ENCODE data around the gene SLC26A11.
"Not testable (repeated sequence)": the region's sequence is repeated elsewhere in the genome, so short reads cannot be mapped to it uniquely, and the experiment has no call there.

The SLC26A11 gene

DNA sequence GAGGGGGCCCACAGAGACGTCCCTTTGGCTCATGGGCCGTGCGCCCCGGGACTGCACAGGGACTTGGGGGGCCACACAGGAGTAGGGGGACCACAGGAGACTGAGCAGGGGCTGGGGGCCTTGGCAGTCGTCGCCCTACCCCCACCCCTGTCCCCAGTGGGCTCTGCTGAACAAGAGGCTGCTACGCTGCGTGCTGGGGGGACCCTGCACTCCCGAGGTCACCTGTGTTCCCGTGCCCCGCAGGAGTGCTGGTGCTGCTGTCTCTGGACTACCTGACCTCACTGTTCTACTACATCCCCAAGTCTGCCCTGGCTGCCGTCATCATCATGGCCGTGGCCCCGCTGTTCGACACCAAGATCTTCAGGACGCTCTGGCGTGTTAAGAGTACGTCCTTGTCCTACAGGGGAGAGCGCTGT is 26.0 kb downstream of the SLC26A11 start:
- FAIRE-seq, result no peak

DNA sequence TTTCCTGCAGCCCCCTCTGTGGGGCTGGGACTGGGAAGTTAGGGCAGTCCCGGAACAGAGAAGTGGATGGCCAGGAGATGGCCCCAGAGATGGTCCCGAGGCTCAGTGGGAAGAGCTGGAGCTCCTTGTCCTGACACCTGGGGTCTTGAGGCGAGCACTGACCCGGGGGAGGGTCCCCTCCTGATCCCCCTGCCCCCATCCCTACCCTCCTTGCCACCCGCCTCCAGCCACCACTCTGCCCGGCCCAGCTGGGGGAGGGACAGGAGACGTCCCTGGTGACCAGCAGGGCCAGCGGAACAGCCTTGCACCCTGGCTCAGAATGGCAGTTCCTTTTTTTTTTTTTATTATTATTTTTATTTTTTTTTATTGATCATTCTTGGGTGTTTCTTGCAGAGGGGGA is 26.5 kb downstream of the SLC26A11 start:
- no peak for FAIRE-seq

GRCh38 chr17:80247561-80247960 is 27.3 kb downstream of the SLC26A11 start:
- no peak for FAIRE-seq

GRCh38 chr17:80248001-80248893 is 28.0 kb downstream of the SLC26A11 start:
- no peak for FAIRE-seq

DNA sequence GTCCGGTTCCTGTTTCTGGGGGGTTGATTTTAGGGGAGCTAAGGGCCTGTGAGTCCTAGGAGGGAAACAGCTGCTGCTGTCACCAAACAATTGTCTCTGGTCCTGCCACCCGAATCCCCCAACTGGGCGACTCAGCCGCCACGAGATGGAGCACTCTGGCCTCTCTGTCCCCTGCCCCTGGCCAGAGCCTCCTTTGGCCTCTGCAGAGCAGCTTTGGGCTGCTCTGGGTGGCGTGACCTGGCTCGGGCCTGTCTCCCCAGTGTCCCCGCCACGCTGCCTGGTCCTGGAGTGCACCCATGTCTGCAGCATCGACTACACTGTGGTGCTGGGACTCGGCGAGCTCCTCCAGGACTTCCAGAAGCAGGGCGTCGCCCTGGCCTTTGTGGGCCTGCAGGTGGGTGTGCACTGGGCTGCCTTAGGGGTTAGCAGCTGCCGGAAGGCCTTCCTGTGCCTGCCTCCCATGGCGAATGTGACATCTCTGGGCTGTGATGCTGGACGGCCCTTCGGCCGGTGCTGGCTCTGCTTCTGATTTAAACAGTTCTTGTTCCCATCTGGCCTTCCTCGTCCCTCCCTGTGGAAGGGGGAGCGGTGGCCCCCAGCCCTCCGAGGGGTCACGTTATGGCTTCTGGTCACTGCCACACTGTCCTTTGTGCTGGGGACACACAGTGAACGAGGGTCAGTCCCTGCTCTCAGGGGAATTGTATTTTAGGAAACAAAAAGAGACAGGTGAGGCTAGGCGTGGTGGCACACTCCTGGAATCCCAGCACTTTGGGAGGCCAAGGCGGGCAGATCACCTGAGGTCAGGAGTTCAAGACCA is 28.9 kb downstream of the SLC26A11 start:
- no peak for FAIRE-seq

DNA sequence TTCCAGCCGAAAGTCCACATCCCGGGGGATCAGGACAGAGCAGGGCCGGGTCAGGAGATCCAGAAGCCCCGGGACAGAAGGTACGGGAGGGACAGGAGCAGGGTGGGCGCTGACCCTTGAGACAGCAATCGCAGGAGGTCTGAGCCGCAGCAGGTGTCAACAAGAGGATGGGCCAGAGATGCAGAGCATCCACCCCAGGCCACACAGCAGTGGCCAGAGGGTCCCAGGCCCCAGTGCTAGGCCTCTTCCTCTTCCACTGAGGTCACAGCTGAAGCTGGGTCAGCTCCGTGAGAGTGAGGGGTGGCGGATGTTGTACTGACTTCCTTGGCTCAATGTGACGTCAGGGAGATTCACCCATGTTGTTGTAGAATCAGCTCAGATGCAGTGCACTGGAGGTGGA is 31.7 kb downstream of the SLC26A11 start:
- no peak for FAIRE-seq

GRCh38 chr17:80252871-80253270 is 32.6 kb downstream of the SLC26A11 start:
- FAIRE-seq, result no peak

DNA sequence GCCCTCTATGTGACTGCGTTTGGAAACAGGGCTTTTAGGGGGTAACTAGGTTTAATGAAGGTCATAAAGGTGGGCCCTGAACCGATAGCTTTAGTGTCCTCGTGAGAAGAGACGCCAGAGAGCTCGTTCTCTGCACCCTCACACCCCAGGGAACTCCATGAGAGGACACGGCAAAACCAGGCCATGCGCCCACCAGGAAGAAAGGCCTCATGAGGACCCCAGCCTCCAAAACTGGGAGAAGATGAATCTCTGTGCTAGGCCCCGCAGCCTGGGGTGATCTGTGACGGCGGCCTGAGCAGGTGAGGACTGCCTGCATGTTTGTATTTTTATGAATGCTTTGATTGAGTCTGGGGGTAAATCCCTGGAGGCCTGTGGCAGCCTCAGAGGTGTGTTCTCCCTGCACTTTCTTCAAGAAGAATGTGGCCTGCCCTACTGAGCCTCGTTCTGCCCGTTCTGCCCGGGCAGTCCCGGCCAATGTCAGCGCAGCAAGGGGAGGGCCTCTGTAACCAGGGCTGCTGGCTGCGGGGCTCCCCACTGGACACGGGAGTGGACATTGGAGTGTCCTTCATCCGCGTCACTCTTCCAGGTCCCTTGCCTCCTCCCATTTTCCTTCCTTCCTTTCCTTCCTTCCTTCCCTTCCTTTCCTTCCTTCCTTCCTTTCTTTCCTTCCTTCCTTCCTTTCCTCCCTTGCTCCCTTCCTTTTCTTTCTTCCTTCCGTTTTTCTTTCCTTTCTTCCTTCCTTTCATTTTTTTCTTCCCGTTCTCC is 33.6 kb downstream of the SLC26A11 start:
- FAIRE-seq, result no peak

GRCh38 chr17:80254396-80255251 is 34.4 kb downstream of the SLC26A11 start:
- no peak for FAIRE-seq

DNA sequence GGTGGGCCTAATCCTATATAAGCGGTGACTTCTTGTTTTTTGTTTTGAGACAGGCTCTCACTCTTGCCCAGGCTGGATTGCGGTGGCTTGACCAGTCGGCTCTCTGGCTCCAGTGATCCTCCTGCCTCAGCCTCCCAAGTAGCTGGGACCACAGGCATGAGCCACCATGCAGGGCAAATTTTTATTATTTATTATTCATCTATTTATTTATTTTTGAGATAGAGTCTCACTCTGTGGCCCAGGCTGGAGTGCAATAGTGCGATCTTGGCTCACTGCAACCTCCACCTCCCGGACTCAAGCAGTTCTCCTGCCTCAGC is 35.8 kb downstream of the SLC26A11 start:
- FAIRE-seq, result no peak

DNA sequence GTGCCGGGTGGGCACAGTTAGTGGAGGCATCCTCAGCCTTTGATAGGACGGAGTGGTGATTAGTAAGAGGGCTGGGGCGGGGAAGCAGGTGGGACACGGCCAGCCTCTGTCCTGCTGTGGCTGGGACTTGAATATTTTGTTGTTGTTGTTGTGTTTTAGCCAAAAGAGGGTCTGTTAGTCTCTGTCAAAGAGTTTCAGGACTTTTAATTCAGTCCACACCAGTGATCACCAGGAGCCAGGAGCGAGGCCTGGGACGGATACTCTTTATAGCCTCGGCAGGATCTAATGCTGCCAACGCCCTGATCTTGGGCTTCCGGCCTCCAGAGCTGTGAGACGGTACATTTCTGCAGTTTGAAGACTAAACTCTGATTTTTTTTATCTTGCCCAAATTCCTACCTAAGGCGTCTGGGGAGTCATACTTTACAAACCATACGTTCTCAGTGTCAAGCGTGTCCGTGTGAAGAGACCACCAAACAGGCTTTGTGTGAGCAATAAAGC is 37.5 kb downstream of the SLC26A11 start:
- FAIRE-seq, result no peak

GRCh38 chr17:80258296-80258695 is 38.1 kb downstream of the SLC26A11 start:
- not testable (repeated sequence) for FAIRE-seq

DNA sequence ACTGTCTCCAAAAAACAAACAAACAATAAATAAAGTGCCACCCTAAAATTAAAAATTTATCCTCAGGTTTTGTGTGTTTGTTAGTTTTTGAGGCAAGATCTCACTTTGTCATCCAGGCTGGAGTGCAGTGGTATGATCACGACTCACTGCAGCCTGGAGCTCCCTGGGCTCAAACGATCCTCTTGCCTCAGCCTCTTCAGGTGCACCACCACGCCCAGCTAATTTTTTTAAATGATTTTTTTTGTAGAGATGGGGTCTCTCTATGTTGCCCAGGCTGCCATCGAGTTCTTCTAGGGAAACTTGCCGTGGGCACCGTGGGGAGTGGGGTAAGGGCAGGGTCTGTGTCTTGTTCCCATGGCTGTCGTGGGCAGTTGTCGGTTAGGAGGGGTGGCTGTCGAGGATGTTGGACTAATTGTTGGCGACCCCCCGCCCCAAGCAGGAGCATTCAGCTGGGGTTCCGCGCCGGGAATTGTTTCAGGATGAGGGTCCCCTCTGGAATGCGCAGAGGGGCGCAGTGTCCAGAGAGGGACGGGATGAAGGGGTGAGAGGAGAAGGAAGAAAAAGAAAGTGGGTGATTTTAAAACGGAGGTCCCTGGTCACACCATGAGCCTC is 39.3 kb downstream of the SLC26A11 start:
- no peak for FAIRE-seq

GRCh38 chr17:80260069-80260535 is 39.9 kb downstream of the SLC26A11 start:
- no peak for FAIRE-seq

DNA sequence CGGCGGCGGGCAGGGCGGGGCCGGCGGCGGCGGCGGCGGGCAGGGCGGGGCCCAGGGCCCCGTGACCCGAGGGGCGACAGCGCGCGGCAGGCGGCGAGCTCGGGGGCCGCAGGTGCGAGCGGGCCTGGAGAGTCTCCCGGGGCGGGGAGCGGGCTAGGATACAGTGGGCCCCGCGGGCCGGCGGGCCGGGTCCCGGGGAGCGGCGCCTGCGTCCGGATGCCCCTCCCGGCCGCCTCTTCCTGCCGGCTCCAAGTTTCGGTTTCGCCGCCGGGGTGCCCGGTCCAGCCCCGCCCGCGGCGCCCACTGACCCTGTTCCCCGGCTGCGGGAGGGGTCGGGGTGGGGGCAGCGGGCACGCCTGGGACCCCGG is 40.5 kb downstream of the SLC26A11 start, which contains the start of gene RNF213:
RNF213 (plus strand) TSS at position 62 of the 368 bp plus-strand sequence. CDS start 2,830 bp downstream, outside the sequence.
- FAIRE-seq, result no peak

GRCh38 chr17:80261159-80261894 is 41.1 kb downstream of the SLC26A11 start:
- FAIRE-seq, result no peak

GRCh38 chr17:80261895-80262279 is 41.7 kb downstream of the SLC26A11 start:
- no peak for FAIRE-seq

DNA sequence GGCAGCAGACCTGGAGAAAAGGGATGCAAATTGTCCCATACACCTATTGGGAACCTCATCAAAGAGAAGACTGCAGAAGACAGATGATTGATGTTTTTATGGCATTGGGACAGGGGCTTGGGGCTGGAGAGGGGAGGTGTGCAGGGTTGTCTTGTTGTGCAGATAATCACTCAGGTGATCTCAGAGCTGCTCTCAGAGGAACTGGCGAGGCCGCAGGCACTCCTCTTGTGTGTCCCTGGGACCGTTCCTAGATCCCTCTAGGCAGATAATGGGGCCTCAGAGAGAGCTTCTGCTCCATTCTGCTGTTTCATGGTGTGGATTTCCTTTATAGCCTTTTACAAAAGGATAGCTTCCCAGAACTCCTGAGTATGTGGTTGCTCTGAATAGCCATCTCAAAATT is 42.1 kb downstream of the SLC26A11 start:
- FAIRE-seq, result no peak

GRCh38 chr17:80262775-80263244 is 42.6 kb downstream of the SLC26A11 start:
- FAIRE-seq, result no peak

Data from A204.1 (cell line).